Neural cell (in vitro differentiated cells): ENCODE measurements around the gene TMEM59.

Experiments
- CTCF ChIP-seq: fragments of 450-650 bp; IDR thresholded peaks from 2 replicates; pipeline ENCODE4 v1.5.1; 2014; ENCODE audit warnings: antibody characterized with exemption, mild to moderate bottlenecking, moderate library complexity; ENCODE audit not compliant: poor library complexity, severe bottlenecking
- EZH2 ChIP-seq: fragments of 200-600, 300-800 bp; shearing (Covaris generic), sonication (generic); IDR thresholded peaks from 2 replicates; pipeline ENCODE4 v1.6.1; 2014; ENCODE audit warnings: antibody characterized with exemption, low read length, borderline replicate concordance, mild to moderate bottlenecking; ENCODE audit not compliant: insufficient read depth, poor library complexity, severe bottlenecking
- MXI1 ChIP-seq: fragments of 450-650 bp; conservative IDR thresholded peaks from 2 replicates; pipeline ENCODE4 v1.6.1; 2014; ENCODE audit warnings: antibody characterized with exemption, mild to moderate bottlenecking; ENCODE audit not compliant: poor library complexity, severe bottlenecking
- POLR2AphosphoS5 ChIP-seq: IDR thresholded peaks from 2 replicates; pipeline ENCODE4 v1.6.1; 2012
- REST ChIP-seq: IDR thresholded peaks from 2 replicates; pipeline ENCODE4 v1.6.1; 2012; ENCODE audit warnings: borderline replicate concordance
- SMC3 ChIP-seq: fragments of 450-650 bp; conservative IDR thresholded peaks from 2 replicates; pipeline ENCODE4 v1.6.1; 2014; ENCODE audit warnings: antibody characterized with exemption, mild to moderate bottlenecking, moderate library complexity; ENCODE audit not compliant: poor library complexity
- TAF1 ChIP-seq: IDR thresholded peaks from 2 replicates; pipeline ENCODE4 v1.6.1; 2012; ENCODE audit warnings: low read depth

- TF ChIP-seq CTCF: no peak
- TF ChIP-seq REST: no peak
- no peak for TF ChIP-seq POLR2AphosphoS5
- no peak for TF ChIP-seq MXI1
- no peak for TF ChIP-seq TAF1
- TF ChIP-seq EZH2: no peak
- TF ChIP-seq SMC3: no peak
Measured at GRCh38 chr1:53982763-53983104, 70.3 kb downstream of the TMEM59 start.
